Fibroblast of pulmonary artery (primary cell): ENCODE results near the gene XCR1.
A peak's percentile ranks its signal among the peaks of the same experiment; 100 is the strongest.

Experiments
- DNase-seq: peaks from one replicate; pipeline ENCODE4 v3.0.0-alpha.2; 2010; ENCODE audit warnings: low read depth
- H3K4me3 ChIP-seq: replicated peaks from 2 replicates; pipeline ENCODE4 v1.5.1; 2011; ENCODE audit warnings: low read depth, mild to moderate bottlenecking, control low read depth, low read length, moderate library complexity
- CTCF ChIP-seq: IDR thresholded peaks from 2 replicates; pipeline ENCODE4 v1.5.1; 2011; ENCODE audit warnings: mild to moderate bottlenecking, control low read depth, low read length, inconsistent platforms; ENCODE audit errors: missing control alignments

XCR1 gene

GRCh38 chr3:46027021-46027705 is at the start of gene XCR1:
Gene XCR1, minus strand, starts transcription at chr3:46027483. Its CDS starts 5,536 bp downstream, at chr3:46021947.
- no peak within 1 kb of the TSS for H3K4me3 ChIP-seq
- TF ChIP-seq CTCF: no peak
- no peak for DNase-seq

DNA sequence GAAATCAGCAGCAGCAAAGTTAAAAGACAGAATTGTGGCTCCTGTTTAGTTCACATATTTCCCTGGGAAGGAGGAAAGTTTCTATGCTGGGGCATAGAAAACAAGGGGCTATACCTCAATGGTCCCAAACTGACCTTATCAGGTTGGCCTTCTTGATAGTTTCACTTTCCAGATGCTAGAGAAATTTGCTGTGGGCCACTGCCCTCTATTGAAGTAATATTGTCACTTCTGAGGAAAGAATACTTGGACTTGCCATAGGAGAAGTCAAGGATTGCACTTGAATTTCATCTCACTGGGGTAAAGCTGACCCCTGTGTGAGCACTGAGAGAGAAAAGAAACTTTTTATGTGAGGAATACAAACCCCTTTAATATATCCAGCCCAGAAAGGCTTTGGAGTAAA is 49.3 kb upstream of the XCR1 start:
- peak; percentile 39 for DNase-seq
- no peak overlapping the region for H3K4me3 ChIP-seq
- peak; percentile 37 for TF ChIP-seq CTCF

DNA sequence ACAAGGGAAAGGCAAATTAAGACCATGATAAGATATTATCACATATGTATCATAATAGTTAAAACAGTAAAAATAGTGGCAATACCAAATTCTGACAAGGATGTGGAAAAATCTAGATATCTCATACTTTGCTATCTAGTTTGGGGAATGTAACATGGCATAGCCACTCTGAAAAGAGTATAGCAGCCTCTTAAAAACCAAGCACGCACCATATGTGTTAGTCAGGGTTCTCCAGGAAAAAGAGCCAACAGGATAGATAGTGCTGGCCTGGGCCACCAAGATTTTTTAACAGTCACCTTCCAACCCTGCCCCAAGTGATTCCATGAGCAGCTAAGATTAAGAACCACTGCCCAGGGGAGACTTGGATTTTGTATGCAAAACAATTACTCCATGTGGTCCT is 48.5 kb upstream of the XCR1 start:
- no peak for DNase-seq
- no peak overlapping the region for H3K4me3 ChIP-seq
- no peak for TF ChIP-seq CTCF

DNA sequence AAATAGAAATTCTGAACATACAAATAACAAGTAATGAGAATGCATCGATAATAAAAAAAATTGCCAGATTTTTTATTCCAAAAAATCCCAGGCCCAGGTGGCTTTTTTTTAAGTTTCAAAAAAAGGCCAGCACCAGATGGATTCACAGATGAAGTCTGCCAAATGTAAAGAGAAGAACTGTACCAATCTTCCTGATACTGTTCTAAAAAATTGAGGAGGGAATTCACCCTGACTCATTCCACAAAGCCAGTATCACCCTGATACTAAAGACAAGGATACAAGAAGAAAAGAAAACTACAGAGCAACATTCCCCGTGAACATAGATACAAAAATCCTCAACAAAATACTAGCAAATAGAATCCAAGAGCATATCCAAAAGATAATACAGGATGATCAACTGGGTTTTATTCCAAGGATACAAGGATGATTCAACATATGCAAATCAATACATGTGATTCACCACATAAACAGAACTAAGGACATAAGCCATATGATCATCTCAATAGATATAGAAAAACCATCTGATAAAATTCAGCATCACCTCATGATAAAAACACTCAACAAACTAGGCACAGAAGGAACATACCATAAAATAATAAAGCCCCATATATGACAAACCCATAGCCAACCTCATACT is 44.1 kb upstream of the XCR1 start:
- TF ChIP-seq CTCF: no peak
- no peak for DNase-seq

DNA sequence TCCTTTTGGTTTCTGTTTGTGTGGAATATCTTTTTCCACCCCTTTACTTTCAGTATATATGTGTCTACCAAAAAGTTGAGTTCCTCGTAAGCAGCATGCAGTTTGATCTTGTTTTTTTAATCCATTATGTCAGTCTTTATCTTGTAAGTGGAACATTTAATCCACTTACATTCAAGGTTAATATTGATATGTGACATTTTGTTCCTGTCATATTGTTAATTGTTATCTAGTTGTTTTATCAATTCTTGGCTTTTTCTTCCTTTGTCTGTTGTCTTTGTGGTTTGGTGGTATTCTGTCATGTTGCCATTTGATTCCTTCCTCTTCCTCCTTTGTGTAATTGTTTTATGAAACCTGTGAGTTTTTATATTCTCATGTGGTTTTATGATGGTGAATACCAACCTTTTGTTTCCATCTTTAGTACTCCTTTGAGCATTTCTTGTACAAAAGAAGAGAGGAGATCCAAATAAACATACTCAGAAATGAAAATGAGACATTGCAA is 43.4 kb upstream of the XCR1 start:
- DNase-seq: no peak
- TF ChIP-seq CTCF: no peak
- no peak overlapping the region for H3K4me3 ChIP-seq

More for the DNA sequence above, 44.1 kb upstream of the XCR1 start:
- no peak overlapping the region for H3K4me3 ChIP-seq

DNA sequence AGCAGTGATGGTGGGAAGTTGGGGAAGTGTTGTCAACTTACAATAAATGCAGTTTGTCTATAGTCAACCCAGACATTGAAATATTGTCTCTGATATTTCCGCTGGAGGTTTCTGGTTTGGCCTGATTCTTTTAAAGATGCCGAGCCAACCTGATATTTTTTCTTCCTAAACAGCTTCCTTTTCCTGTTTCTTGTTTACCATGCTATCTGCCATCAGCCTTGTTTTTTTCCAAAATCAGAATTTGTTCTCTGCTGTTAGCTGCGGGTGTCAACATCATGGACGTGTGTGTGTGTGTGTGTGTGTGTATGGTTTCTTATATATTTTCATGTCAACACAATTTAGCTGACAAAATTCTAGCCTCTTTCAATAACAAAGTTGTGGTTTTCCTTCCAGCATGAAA is 41.2 kb upstream of the XCR1 start:
- no peak overlapping the region for H3K4me3 ChIP-seq
- no peak for DNase-seq
- TF ChIP-seq CTCF: no peak

DNA sequence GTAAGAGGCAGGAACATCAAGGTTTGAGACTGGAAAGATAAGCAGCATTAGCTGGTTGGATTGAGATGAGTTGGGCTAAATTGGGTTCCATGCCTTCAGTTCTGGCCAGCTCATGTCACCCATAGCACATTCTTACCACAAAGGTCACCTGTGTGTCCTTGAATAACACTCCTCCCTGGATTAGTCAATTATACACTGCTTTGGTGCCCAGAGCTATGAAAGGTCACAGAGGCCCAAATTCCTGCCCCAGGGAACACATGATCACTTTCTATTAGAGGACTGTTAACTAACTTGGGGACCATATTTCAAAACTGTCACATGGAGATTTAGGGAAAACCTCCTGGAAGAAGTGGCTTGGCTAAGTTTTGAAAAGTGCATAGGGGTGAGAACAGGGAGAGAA is 40.1 kb upstream of the XCR1 start:
- TF ChIP-seq CTCF: no peak
- no peak overlapping the region for H3K4me3 ChIP-seq
- DNase-seq: no peak
